PC-3 (cell line): ENCODE results near the gene TMEM139. TPM values are rescaled to one million over a fixed set of nuclear protein-coding genes. Genes with fewer than 3 reads are reported as not detected.

ENCODE experiments used
- ATAC-seq: fragments of 200-7000 bp; cut with Tn5 transposase; 2 replicates; pipeline ENCODE4 v1.9.1; 2020; ENCODE audit warnings: mild to moderate bottlenecking, moderate library complexity
- BruUV-seq: library from RNA; stranded (reverse); fragments of 400-500 nt; replicated peaks from 2 replicates; lab custom pipeline; 2021; lab: Mats Ljungman, UMichigan
- CTCF ChIA-PET: fragments of 300-600 bp; sonication (Branson Sonifier 250); formaldehyde crosslinking; loops from one replicate; lab custom pipeline; 2022; ENCODE audit warnings: antibody characterized with exemption; lab: Charles Lee
- POLR2A ChIA-PET: fragments of 300-600 bp; sonication (Branson Sonifier 250); formaldehyde crosslinking; loops from one replicate; lab custom pipeline; 2022; ENCODE audit warnings: antibody characterized with exemption; ENCODE audit not compliant: unreplicated experiment; lab: Charles Lee
- DNase-seq: peaks from one replicate; pipeline ENCODE4 v3.0.0-alpha.2; 2015
- H2AFZ ChIP-seq: fragments of 300-600 bp; sonication (generic); 2 replicates; pipeline ENCODE4 v1.6.0; 2016; ENCODE audit warnings: antibody characterized with exemption, low read length
- H3F3A ChIP-seq: fragments of 300-600 bp; sonication (generic); one replicate; pipeline ENCODE4 v1.6.0; 2017; ENCODE audit warnings: antibody characterized with exemption, low read length, control low read depth, mild to moderate bottlenecking; ENCODE audit not compliant: unreplicated experiment
- H3K27ac ChIP-seq: fragments of 300-600 bp; sonication (generic); 2 replicates; pipeline ENCODE4 v1.5.1; 2016; ENCODE audit warnings: mild to moderate bottlenecking, low read length
- H3K27me3 ChIP-seq: fragments of 300-600 bp; sonication (generic); 2 replicates; pipeline ENCODE4 v1.6.1; 2016; ENCODE audit warnings: low read length, mixed read lengths
- H3K36me3 ChIP-seq: fragments of 300-600 bp; sonication (generic); 2 replicates; pipeline ENCODE4 v1.6.1; 2016; ENCODE audit warnings: low read depth, mixed run types, low read length, mixed read lengths
- H3K4me1 ChIP-seq: fragments of 300-600 bp; sonication (generic); 2 replicates; pipeline ENCODE4 v1.5.1; 2016; ENCODE audit warnings: low read length; ENCODE audit not compliant: insufficient read depth
- H3K4me2 ChIP-seq: fragments of 300-600 bp; sonication (generic); 2 replicates; pipeline ENCODE4 v1.6.0; 2016; ENCODE audit warnings: low read length
- H3K4me3 ChIP-seq: fragments of 300-600 bp; sonication (generic); 2 replicates; pipeline ENCODE4 v1.5.1; 2016; ENCODE audit warnings: mild to moderate bottlenecking, low read length, mixed read lengths
- H3K79me2 ChIP-seq: fragments of 300-600 bp; sonication (generic); 2 replicates; pipeline ENCODE4 v1.6.1; 2017; ENCODE audit warnings: low read length, mixed read lengths
- H3K9ac ChIP-seq: fragments of 300-600 bp; sonication (generic); 2 replicates; pipeline ENCODE4 v1.6.0; 2016; ENCODE audit warnings: mild to moderate bottlenecking, low read length
- H3K9me2 ChIP-seq: fragments of 300-600 bp; sonication (generic); replicated peaks from 2 replicates; pipeline ENCODE4 v1.6.1; 2016; ENCODE audit warnings: mixed run types, low read length, mixed read lengths
- H3K9me3 ChIP-seq: fragments of 300-600 bp; sonication (generic); 2 replicates; pipeline ENCODE4 v1.6.1; 2016; ENCODE audit warnings: low read length, mixed read lengths
- H4K20me1 ChIP-seq: fragments of 300-600 bp; sonication (generic); 2 replicates; pipeline ENCODE4 v1.6.1; 2016; ENCODE audit warnings: low read length, mixed read lengths
- CTCF ChIP-seq: fragments of 300-600 bp; sonication (generic); conservative IDR thresholded peaks from 2 replicates; pipeline ENCODE4 v1.5.1; 2017; ENCODE audit warnings: antibody characterized with exemption, low read depth, mild to moderate bottlenecking, low read length
- EZH2 ChIP-seq: fragments of 300-600 bp; sonication (generic); IDR thresholded peaks from one replicate; pipeline ENCODE4 v1.6.1; 2017; ENCODE audit warnings: antibody characterized with exemption, mild to moderate bottlenecking, low read length; ENCODE audit not compliant: unreplicated experiment
- EZH2phosphoT487 ChIP-seq: fragments of 300-600 bp; sonication (generic); IDR thresholded peaks from 2 replicates; pipeline ENCODE4 v1.6.1; 2018; ENCODE audit warnings: mild to moderate bottlenecking, antibody characterized with exemption, low read length, borderline replicate concordance
- intact Hi-C: fragments of 100-400 bp; cut with micrococcal nuclease; formaldehyde crosslinking; loops from 2 replicates; pipeline ENCODE4 v1.9.0; 2023
- total RNA-seq: library from RNA; depleted of rRNA; stranded (reverse); fragments of >200 nt; gene quantifications from 2 replicates; pipeline ENCODE4 v1.2.3, GENCODE V29; 2014

The TMEM139 gene
- total RNA-seq, 1 experiment from 2014 or later = 5.2 TPM

- no peaks in the 10 kb centered on the region for H3K9me2 ChIP-seq
- H3K9me3 ChIP-seq = no peaks in the 10 kb centered on the region
- no peaks in the 10 kb centered on the region for H3K36me3 ChIP-seq
- peaks cover 34% of the 10 kb centered on the region for H3K4me1 ChIP-seq
- peak overlapping the region; percentile 63 for H2AFZ ChIP-seq
- H3K4me3 ChIP-seq = peak overlapping the region; percentile 20; the same call in 1 of the 2 replicates
- intact Hi-C loops = loop anchor here (1.0 to 2.0 kb wide), 2 partner anchors 17 to 35 kb away; partner anchors contain the start of gene GSTK1
- DNase-seq (peak; percentile 91), ATAC-seq (peak; percentile 80)
- peak overlapping the region; percentile 57 for H3K4me2 ChIP-seq
- CTCF ChIA-PET = interaction anchor here (1.2 to 1.3 kb wide), 2 partner anchors 34 to 39 kb away, joined by 3 to 7 read pairs; no protein-coding TSS in a partner anchor
- POLR2A ChIA-PET = interaction anchor here (0.6 to 1.2 kb wide), 5 partner anchors 9 to 425 kb away, joined by 4 to 7 read pairs (median 5); partner anchors contain the start of genes CASP2 and GSTK1
- BruUV-seq = TSS peak; percentile 93
- no peaks in the 10 kb centered on the region for H3K79me2 ChIP-seq
- no peaks in the 10 kb centered on the region for H3K27me3 ChIP-seq
- peak overlapping the region; percentile 57 for H3K27ac ChIP-seq
- no peaks in the 10 kb centered on the region for H4K20me1 ChIP-seq
- no peaks in the 10 kb centered on the region for H3F3A ChIP-seq
- TF ChIP-seq EZH2 (no peak), EZH2phosphoT487 (no peak), CTCF (no peak)
- H3K9ac ChIP-seq = peak overlapping the region; percentile 24; the same call in 1 of the 2 replicates
Measured at GRCh38 chr7:143279186-143280098, 5.3 kb upstream of the TMEM139 start.

GRCh38 chr7:143280160-143280559 is 4.6 kb upstream of the TMEM139 start:
- POLR2A ChIA-PET = interaction anchor here (0.6 to 1.2 kb wide), 2 partner anchors 17 to 61 kb away, joined by 5 to 7 read pairs; partner anchors contain the start of gene GSTK1
- Histone ChIP-seq H3K27ac (peak overlapping the region; percentile 57), H3K79me2 (no peaks in the 10 kb centered on the region), H3K27me3 (no peaks in the 10 kb centered on the region), H3K4me3 (peak overlapping the region; percentile 20; the same call in 1 of the 2 replicates), H3K9me3 (no peaks in the 10 kb centered on the region), H3K4me2 (peak overlapping the region; percentile 57), H3K36me3 (no peaks in the 10 kb centered on the region), H3K9ac (0 out of 2 replicates have a peak overlapping the region, but pooled peaks have one; percentile 6), H4K20me1 (no peaks in the 10 kb centered on the region), H3K9me2 (no peaks in the 10 kb centered on the region), H2AFZ (peak overlapping the region; percentile 39), H3F3A (no peaks in the 10 kb centered on the region), H3K4me1 (peaks cover 41% of the 10 kb centered on the region)
- BruUV-seq = no TSS peak
- no peak; the same call in 1 of the 2 replicates for ATAC-seq
- no peak for TF ChIP-seq EZH2phosphoT487
- TF ChIP-seq EZH2 = no peak
- no peak for TF ChIP-seq CTCF
- no peak for DNase-seq
- CTCF ChIA-PET = no interaction called here
- intact Hi-C loops = no loop called here
